PC-3 (cell line): ENCODE data around the gene CHTOP. TPM values are rescaled to one million over a fixed set of nuclear protein-coding genes. Genes with fewer than 3 reads are reported as not detected.

ENCODE experiments used
- ATAC-seq: fragments of 200-7000 bp; cut with Tn5 transposase; 2 replicates; pipeline ENCODE4 v1.9.1; 2020; ENCODE audit warnings: mild to moderate bottlenecking, moderate library complexity
- BruUV-seq: library from RNA; stranded (reverse); fragments of 400-500 nt; replicated peaks from 2 replicates; lab custom pipeline; 2021; lab: Mats Ljungman, UMichigan
- CTCF ChIA-PET: fragments of 300-600 bp; sonication (Branson Sonifier 250); formaldehyde crosslinking; loops from one replicate; lab custom pipeline; 2022; ENCODE audit warnings: antibody characterized with exemption; lab: Charles Lee
- POLR2A ChIA-PET: fragments of 300-600 bp; sonication (Branson Sonifier 250); formaldehyde crosslinking; loops from one replicate; lab custom pipeline; 2022; ENCODE audit warnings: antibody characterized with exemption; ENCODE audit not compliant: unreplicated experiment; lab: Charles Lee
- DNase-seq: peaks from one replicate; pipeline ENCODE4 v3.0.0-alpha.2; 2015
- H2AFZ ChIP-seq: fragments of 300-600 bp; sonication (generic); 2 replicates; pipeline ENCODE4 v1.6.0; 2016; ENCODE audit warnings: antibody characterized with exemption, low read length
- H3F3A ChIP-seq: fragments of 300-600 bp; sonication (generic); one replicate; pipeline ENCODE4 v1.6.0; 2017; ENCODE audit warnings: antibody characterized with exemption, low read length, control low read depth, mild to moderate bottlenecking; ENCODE audit not compliant: unreplicated experiment
- H3K27ac ChIP-seq: fragments of 300-600 bp; sonication (generic); 2 replicates; pipeline ENCODE4 v1.5.1; 2016; ENCODE audit warnings: mild to moderate bottlenecking, low read length
- H3K27me3 ChIP-seq: fragments of 300-600 bp; sonication (generic); 2 replicates; pipeline ENCODE4 v1.6.1; 2016; ENCODE audit warnings: low read length, mixed read lengths
- H3K36me3 ChIP-seq: fragments of 300-600 bp; sonication (generic); 2 replicates; pipeline ENCODE4 v1.6.1; 2016; ENCODE audit warnings: low read depth, mixed run types, low read length, mixed read lengths
- H3K4me1 ChIP-seq: fragments of 300-600 bp; sonication (generic); 2 replicates; pipeline ENCODE4 v1.5.1; 2016; ENCODE audit warnings: low read length; ENCODE audit not compliant: insufficient read depth
- H3K4me2 ChIP-seq: fragments of 300-600 bp; sonication (generic); 2 replicates; pipeline ENCODE4 v1.6.0; 2016; ENCODE audit warnings: low read length
- H3K4me3 ChIP-seq: fragments of 300-600 bp; sonication (generic); 2 replicates; pipeline ENCODE4 v1.5.1; 2016; ENCODE audit warnings: mild to moderate bottlenecking, low read length, mixed read lengths
- H3K79me2 ChIP-seq: fragments of 300-600 bp; sonication (generic); 2 replicates; pipeline ENCODE4 v1.6.1; 2017; ENCODE audit warnings: low read length, mixed read lengths
- H3K9ac ChIP-seq: fragments of 300-600 bp; sonication (generic); 2 replicates; pipeline ENCODE4 v1.6.0; 2016; ENCODE audit warnings: mild to moderate bottlenecking, low read length
- H3K9me2 ChIP-seq: fragments of 300-600 bp; sonication (generic); replicated peaks from 2 replicates; pipeline ENCODE4 v1.6.1; 2016; ENCODE audit warnings: mixed run types, low read length, mixed read lengths
- H3K9me3 ChIP-seq: fragments of 300-600 bp; sonication (generic); 2 replicates; pipeline ENCODE4 v1.6.1; 2016; ENCODE audit warnings: low read length, mixed read lengths
- H4K20me1 ChIP-seq: fragments of 300-600 bp; sonication (generic); 2 replicates; pipeline ENCODE4 v1.6.1; 2016; ENCODE audit warnings: low read length, mixed read lengths
- EZH2 ChIP-seq: fragments of 300-600 bp; sonication (generic); IDR thresholded peaks from one replicate; pipeline ENCODE4 v1.6.1; 2017; ENCODE audit warnings: antibody characterized with exemption, mild to moderate bottlenecking, low read length; ENCODE audit not compliant: unreplicated experiment
- EZH2phosphoT487 ChIP-seq: fragments of 300-600 bp; sonication (generic); IDR thresholded peaks from 2 replicates; pipeline ENCODE4 v1.6.1; 2018; ENCODE audit warnings: mild to moderate bottlenecking, antibody characterized with exemption, low read length, borderline replicate concordance
- intact Hi-C: fragments of 100-400 bp; cut with micrococcal nuclease; formaldehyde crosslinking; loops from 2 replicates; pipeline ENCODE4 v1.9.0; 2023
- total RNA-seq: library from RNA; depleted of rRNA; stranded (reverse); fragments of >200 nt; gene quantifications from 2 replicates; pipeline ENCODE4 v1.2.3, GENCODE V29; 2014
- TF ChIP-seq, protein P1 (sequence below): fragments of 300-600 bp; sonication (generic); conservative IDR thresholded peaks from 2 replicates; pipeline ENCODE4 v1.5.1; 2017; ENCODE audit warnings: antibody characterized with exemption, low read depth, mild to moderate bottlenecking, low read length

Gene CHTOP
- total RNA-seq, 1 experiment from 2014 or later: 101 TPM

DNA sequence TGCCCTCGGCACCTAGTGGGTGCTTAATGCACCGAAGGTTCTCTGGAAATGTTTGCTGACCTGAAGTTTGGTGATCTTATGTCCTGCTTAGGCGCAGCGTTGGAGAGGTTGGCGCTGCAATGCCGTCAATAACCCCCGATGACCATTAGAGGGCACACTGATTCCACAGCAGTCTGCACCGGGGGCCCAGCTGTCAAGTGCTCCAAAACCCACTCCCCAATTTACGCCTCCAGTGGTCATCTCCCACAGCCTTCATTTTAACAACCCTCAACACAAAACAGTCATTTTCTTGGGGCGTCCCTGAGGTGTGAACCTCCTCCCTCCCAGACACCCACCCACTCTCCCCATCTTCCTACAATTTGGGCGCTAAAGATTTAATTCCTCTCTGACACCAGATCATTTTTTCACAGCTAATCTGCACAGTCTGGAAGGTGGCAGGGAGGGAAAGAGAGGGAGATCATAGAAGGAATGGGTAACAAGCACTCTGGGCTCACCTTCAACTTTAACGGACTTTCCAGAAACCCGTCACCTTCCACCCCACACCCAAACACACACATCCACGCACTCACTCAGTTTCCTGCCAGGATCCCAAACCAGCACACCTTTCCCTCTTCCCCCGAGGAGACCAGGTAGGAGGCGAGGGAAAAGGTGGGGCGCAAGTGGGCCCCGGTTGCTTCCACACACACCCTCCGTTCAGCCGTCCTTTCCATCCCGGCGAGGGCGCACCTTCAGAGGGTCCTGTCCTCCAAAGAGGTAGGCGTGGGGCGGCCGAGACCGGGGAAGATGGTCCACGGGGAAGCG lies 44.1 kb downstream of the CHTOP start:
- no peak for TF ChIP-seq EZH2
- no peak for TF ChIP-seq EZH2phosphoT487
- TF ChIP-seq, protein P1, sequence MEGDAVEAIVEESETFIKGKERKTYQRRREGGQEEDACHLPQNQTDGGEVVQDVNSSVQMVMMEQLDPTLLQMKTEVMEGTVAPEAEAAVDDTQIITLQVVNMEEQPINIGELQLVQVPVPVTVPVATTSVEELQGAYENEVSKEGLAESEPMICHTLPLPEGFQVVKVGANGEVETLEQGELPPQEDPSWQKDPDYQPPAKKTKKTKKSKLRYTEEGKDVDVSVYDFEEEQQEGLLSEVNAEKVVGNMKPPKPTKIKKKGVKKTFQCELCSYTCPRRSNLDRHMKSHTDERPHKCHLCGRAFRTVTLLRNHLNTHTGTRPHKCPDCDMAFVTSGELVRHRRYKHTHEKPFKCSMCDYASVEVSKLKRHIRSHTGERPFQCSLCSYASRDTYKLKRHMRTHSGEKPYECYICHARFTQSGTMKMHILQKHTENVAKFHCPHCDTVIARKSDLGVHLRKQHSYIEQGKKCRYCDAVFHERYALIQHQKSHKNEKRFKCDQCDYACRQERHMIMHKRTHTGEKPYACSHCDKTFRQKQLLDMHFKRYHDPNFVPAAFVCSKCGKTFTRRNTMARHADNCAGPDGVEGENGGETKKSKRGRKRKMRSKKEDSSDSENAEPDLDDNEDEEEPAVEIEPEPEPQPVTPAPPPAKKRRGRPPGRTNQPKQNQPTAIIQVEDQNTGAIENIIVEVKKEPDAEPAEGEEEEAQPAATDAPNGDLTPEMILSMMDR: peak; percentile 99
- peak; percentile 70 for DNase-seq
- Histone ChIP-seq H3K27ac (no peak overlapping the region), H3K9ac (no peak overlapping the region), H3K79me2 (no peaks in the 10 kb centered on the region), H3F3A (no peaks in the 10 kb centered on the region), H3K9me2 (no peaks in the 10 kb centered on the region), H3K4me3 (peak overlapping the region; percentile 67), H3K36me3 (no peaks in the 10 kb centered on the region), H3K9me3 (no peaks in the 10 kb centered on the region), H3K27me3 (peaks cover 16% of the 10 kb centered on the region), H3K4me2 (peak overlapping the region; percentile 95), H2AFZ (peak overlapping the region; percentile 87), H3K4me1 (peaks cover 12% of the 10 kb centered on the region), H4K20me1 (no peaks in the 10 kb centered on the region)
- ChIA-PET CTCF (interaction anchor here (0.9 kb wide), 1 partner anchor 30 kb away, joined by 6 read pairs; no protein-coding TSS in a partner anchor), POLR2A (interaction anchor here (0.6 kb wide), 1 partner anchor 650 kb away, joined by 10 read pairs; no protein-coding TSS in a partner anchor)
- intact Hi-C loops: loop anchor here (1.0 to 10.0 kb wide), 4 partner anchors 57 to 323 kb away; partner anchors contain the start of genes RAB13 and S100A9
- no TSS peak for BruUV-seq
- peak; percentile 73 for ATAC-seq

DNA sequence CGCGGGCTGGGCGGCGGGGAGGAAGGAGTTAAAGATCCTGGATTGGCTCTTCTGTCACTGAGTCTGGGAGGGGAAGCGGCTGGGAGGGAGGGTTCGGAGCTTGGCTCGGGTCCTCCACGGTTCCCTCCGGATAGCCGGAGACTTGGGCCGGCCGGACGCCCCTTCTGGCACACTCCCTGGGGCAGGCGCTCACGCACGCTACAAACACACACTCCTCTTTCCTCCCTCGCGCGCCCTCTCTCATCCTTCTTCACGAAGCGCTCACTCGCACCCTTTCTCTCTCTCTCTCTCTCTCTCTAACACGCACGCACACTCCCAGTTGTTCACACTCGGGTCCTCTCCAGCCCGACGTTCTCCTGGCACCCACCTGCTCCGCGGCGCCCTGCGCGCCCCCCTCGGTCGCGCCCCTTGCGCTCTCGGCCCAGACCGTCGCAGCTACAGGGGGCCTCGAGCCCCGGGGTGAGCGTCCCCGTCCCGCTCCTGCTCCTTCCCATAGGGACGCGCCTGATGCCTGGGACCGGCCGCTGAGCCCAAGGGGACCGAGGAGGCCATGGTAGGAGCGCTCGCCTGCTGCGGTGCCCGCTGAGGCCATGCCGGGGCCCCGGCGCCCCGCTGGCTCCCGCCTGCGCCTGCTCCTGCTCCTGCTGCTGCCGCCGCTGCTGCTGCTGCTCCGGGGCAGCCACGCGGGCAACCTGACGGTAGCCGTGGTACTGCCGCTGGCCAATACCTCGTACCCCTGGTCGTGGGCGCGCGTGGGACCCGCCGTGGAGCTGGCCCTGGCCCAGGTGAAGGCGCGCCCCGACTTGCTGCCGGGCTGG lies 44.9 kb downstream of the CHTOP start, which contains the start of gene NPR1:
NPR1 (plus strand) TSS at position 170 of the 818 bp plus-strand sequence; CDS start at position 591, 421 bp downstream.
- ChIA-PET POLR2A (interaction anchor here (0.6 kb wide), 1 partner anchor 649 kb away, joined by 10 read pairs; no protein-coding TSS in a partner anchor), CTCF (interaction anchor here (0.9 kb wide), 1 partner anchor 30 kb away, joined by 6 read pairs; no protein-coding TSS in a partner anchor)

More for the DNA sequence above, 44.9 kb downstream of the CHTOP start, which contains the start of gene NPR1:
- Histone ChIP-seq H3K4me2 (peak within 1 kb of the TSS; percentile 95), H3K27me3 (peaks cover 16% of the 10 kb centered on the region), H3K36me3 (no peaks in the 10 kb centered on the region), H3K9me3 (no peaks in the 10 kb centered on the region), H3K4me3 (peak within 1 kb of the TSS; percentile 67), H3K9ac (no peak within 1 kb of the TSS), H2AFZ (peak within 1 kb of the TSS; percentile 87), H3K27ac (no peak within 1 kb of the TSS), H3K4me1 (peaks cover 12% of the 10 kb centered on the region), H3F3A (no peaks in the 10 kb centered on the region), H3K9me2 (no peaks in the 10 kb centered on the region), H4K20me1 (no peaks in the 10 kb centered on the region), H3K79me2 (no peaks in the 10 kb centered on the region)
- TF ChIP-seq EZH2phosphoT487 (no peak; the same call in 1 of the 2 replicates), EZH2 (peak; percentile 59)
- TF ChIP-seq, protein P1: no peak; the same call in 1 of the 2 replicates
- ATAC-seq (peak; percentile 62), DNase-seq (no peak)
- no TSS peak for BruUV-seq
- intact Hi-C loops: loop anchor here (2.0 to 10.0 kb wide), 2 partner anchors 56 to 324 kb away; partner anchors contain the start of gene S100A9
